Mesothelial cell of epicardium (in vitro differentiated cells): ENCODE measurements around the gene INPPL1. TPM values are rescaled to one million over a fixed set of nuclear protein-coding genes. Genes with fewer than 3 reads are reported as not detected.

Experiments
- DNase-seq, 2 experiments: peaks; one replicate each; pipeline ENCODE4 v3.0.0; 2021; ENCODE audit warnings: low spot score in 2 of 2; ENCODE audit not compliant: unreplicated experiment in 2 of 2
- H3K27ac Mint-ChIP-seq: 2 replicates; pipeline ENCODE4 v1.8.0; 2021; ENCODE audit warnings: mixed read lengths
- H3K27me3 Mint-ChIP-seq: 2 replicates; pipeline ENCODE4 v1.8.0; 2021; ENCODE audit warnings: low read depth, mixed read lengths
- H3K36me3 Mint-ChIP-seq: 2 replicates; pipeline ENCODE4 v1.8.0; 2021; ENCODE audit warnings: mixed read lengths
- H3K4me1 Mint-ChIP-seq: 2 replicates; pipeline ENCODE4 v1.8.0; 2021; ENCODE audit warnings: mixed read lengths
- H3K4me3 Mint-ChIP-seq: 2 replicates; pipeline ENCODE4 v1.8.0; 2021; ENCODE audit warnings: mild to moderate bottlenecking, moderate library complexity, mixed read lengths
- H3K9me3 Mint-ChIP-seq: 2 replicates; pipeline ENCODE4 v1.8.0; 2021; ENCODE audit warnings: mixed read lengths
- total RNA-seq: library from RNA; stranded (reverse); gene quantifications from 3 replicates; pipeline ENCODE4 v1.2.1, GENCODE V29; 2021
- TF ChIP-seq, protein P1 (sequence below): fragments of 200-600 bp; sonication (generic); IDR thresholded peaks from one replicate; pipeline ENCODE4 v1.5.0; 2021; ENCODE audit warnings: antibody characterized with exemption; ENCODE audit not compliant: unreplicated experiment

The INPPL1 gene
- total RNA-seq, 1 donor from 2014 or later, result 299 TPM

- TF ChIP-seq, protein P1, sequence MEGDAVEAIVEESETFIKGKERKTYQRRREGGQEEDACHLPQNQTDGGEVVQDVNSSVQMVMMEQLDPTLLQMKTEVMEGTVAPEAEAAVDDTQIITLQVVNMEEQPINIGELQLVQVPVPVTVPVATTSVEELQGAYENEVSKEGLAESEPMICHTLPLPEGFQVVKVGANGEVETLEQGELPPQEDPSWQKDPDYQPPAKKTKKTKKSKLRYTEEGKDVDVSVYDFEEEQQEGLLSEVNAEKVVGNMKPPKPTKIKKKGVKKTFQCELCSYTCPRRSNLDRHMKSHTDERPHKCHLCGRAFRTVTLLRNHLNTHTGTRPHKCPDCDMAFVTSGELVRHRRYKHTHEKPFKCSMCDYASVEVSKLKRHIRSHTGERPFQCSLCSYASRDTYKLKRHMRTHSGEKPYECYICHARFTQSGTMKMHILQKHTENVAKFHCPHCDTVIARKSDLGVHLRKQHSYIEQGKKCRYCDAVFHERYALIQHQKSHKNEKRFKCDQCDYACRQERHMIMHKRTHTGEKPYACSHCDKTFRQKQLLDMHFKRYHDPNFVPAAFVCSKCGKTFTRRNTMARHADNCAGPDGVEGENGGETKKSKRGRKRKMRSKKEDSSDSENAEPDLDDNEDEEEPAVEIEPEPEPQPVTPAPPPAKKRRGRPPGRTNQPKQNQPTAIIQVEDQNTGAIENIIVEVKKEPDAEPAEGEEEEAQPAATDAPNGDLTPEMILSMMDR, result no peak
- no peak overlapping the region for H3K27ac Mint-ChIP-seq
- no peaks in the 10 kb centered on the region for H3K9me3 Mint-ChIP-seq
- peaks cover 52% of the 10 kb centered on the region for H3K27me3 Mint-ChIP-seq
- H3K36me3 Mint-ChIP-seq, result peaks cover 12% of the 10 kb centered on the region
- no peak for DNase-seq
- peaks cover 25% of the 10 kb centered on the region for H3K4me1 Mint-ChIP-seq
- peak overlapping the region; percentile 67 for H3K4me3 Mint-ChIP-seq
Observed at GRCh38 chr11:72239849-72240460, 15.4 kb downstream of the INPPL1 start.

DNA sequence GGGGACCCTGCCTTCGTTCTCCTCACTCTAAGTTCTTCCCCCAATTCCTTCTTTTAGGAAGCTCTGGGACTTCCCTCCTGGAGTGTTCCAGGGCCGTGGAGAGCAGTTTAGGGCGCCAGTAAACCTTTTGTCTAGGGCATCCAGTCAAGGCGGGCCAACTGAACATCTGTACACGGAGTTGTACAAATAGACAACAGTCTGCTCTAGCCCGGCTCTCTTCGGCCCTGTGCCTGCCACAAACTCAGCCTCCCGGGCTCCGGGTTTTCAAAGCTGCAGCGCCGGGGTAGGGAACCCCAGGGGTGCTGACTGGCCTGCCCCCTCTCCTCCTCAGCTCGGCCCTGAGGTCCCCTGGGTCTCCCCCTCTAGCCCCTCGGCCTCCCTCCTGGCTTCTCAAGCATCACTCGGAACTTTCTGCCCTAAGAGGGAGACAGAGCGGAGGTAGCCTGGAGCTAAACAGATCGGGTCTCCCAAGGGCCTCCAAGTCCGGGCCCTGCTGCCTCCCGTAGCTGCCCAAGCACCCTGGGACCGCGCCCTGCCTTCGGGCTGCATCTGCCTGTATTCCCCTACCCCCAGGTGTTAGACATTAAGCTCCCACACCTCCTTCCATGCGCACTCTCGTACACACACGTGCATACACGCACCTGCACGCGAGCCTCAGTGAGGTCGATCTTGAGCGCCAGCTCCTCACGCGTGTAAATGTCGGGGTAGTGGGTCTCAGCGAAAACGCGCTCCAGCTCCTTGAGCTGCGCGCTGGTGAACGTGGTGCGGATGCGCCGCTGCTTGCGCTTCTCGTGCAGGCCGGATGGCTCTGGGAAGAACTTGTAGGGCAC, 16.1 kb downstream of the INPPL1 start:
- Mint-ChIP-seq H3K9me3 (no peaks in the 10 kb centered on the region), H3K4me1 (peaks cover 25% of the 10 kb centered on the region), H3K27me3 (peaks cover 52% of the 10 kb centered on the region), H3K27ac (no peak overlapping the region), H3K4me3 (peak overlapping the region; percentile 67), H3K36me3 (peaks cover 6% of the 10 kb centered on the region)
- TF ChIP-seq, protein P1, result no peak
- DNase-seq, result no peak

DNA sequence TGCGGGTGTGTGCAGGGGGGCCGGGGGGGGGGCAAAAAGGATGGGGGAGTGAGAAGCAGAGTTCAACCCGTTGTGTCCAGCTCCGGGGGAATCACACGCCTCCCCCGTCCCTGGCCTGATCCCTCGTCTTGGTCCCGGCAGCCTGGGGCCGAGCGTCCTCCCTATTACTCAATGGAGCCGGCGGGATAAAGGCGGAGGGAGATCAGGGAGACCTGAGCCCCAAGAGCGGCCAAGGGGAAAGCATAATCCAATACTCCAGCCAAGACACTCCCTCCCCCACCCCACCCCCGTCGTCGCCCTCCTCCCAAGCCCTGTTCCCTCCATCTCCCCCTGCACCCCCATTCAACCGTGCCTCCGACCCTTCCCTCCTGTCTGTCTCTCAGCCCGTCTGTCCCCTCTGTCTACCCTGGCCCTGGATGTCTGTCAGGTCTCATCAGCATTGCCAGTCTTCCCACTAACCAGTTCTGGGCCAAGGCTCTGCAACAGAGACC, 16.8 kb downstream of the INPPL1 start:
- H3K27me3 Mint-ChIP-seq, result peaks cover 52% of the 10 kb centered on the region
- peaks cover 25% of the 10 kb centered on the region for H3K4me1 Mint-ChIP-seq
- peaks cover 6% of the 10 kb centered on the region for H3K36me3 Mint-ChIP-seq
- H3K9me3 Mint-ChIP-seq, result no peaks in the 10 kb centered on the region
- DNase-seq, result no peak
- no peak overlapping the region for H3K4me3 Mint-ChIP-seq
- no peak overlapping the region for H3K27ac Mint-ChIP-seq
- TF ChIP-seq, protein P1, result no peak

GRCh38 chr11:72242141-72242540, 17.6 kb downstream of the INPPL1 start:
- no peaks in the 10 kb centered on the region for H3K9me3 Mint-ChIP-seq
- peaks cover 25% of the 10 kb centered on the region for H3K4me1 Mint-ChIP-seq
- H3K27ac Mint-ChIP-seq, result no peak overlapping the region
- peaks cover 52% of the 10 kb centered on the region for H3K27me3 Mint-ChIP-seq
- TF ChIP-seq, protein P1, result no peak
- H3K36me3 Mint-ChIP-seq, result peaks cover under 1% of the 10 kb centered on the region
- H3K4me3 Mint-ChIP-seq, result no peak overlapping the region
- DNase-seq, result no peak

GRCh38 chr11:72243173-72244059, 18.8 kb downstream of the INPPL1 start:
- TF ChIP-seq, protein P1, result no peak

More at GRCh38 chr11:72243173-72244059, 18.8 kb downstream of the INPPL1 start:
- Mint-ChIP-seq H3K4me3 (peak overlapping the region; percentile 54), H3K36me3 (no peaks in the 10 kb centered on the region), H3K9me3 (no peaks in the 10 kb centered on the region), H3K4me1 (peaks cover 25% of the 10 kb centered on the region), H3K27me3 (peaks cover 49% of the 10 kb centered on the region), H3K27ac (no peak overlapping the region)
- DNase-seq, result no peak
